ENCODE measurements around the gene SLC25A18.

GRCh38 chr22:17586831-17587440 is 23.6 kb downstream of the SLC25A18 start:
- TF ChIP-seq, protein P1, sequence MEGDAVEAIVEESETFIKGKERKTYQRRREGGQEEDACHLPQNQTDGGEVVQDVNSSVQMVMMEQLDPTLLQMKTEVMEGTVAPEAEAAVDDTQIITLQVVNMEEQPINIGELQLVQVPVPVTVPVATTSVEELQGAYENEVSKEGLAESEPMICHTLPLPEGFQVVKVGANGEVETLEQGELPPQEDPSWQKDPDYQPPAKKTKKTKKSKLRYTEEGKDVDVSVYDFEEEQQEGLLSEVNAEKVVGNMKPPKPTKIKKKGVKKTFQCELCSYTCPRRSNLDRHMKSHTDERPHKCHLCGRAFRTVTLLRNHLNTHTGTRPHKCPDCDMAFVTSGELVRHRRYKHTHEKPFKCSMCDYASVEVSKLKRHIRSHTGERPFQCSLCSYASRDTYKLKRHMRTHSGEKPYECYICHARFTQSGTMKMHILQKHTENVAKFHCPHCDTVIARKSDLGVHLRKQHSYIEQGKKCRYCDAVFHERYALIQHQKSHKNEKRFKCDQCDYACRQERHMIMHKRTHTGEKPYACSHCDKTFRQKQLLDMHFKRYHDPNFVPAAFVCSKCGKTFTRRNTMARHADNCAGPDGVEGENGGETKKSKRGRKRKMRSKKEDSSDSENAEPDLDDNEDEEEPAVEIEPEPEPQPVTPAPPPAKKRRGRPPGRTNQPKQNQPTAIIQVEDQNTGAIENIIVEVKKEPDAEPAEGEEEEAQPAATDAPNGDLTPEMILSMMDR (IDR thresholded peaks at IDR 0.05): no peak
- no peak for TF ChIP-seq POLR2AphosphoS5 (IDR thresholded peaks at IDR 0.05)
